Activated CD4-positive, CD25-positive, alpha-beta regulatory T cell treated with anti-CD3 and anti-CD28 coated beads, Interleukin-2, amount 50 U/mL, for 24 hours (primary cell): ENCODE measurements around the gene DPT.

ENCODE experiments used
- ATAC-seq, 2 donors: fragments of 150-1000 bp; cut with Tn5 transposase; one replicate each; pipeline ENCODE4 v1.10.0; 2021; ENCODE audit warnings: mild to moderate bottlenecking in 1 of 2, moderate library complexity in 1 of 2

DPT gene

GRCh38 chr1:168656485-168656884 lies 72.5 kb downstream of the DPT start:
- ATAC-seq, result no peak

GRCh38 chr1:168654198-168654915 lies 74.6 kb downstream of the DPT start:
- ATAC-seq, result no peak

GRCh38 chr1:168653567-168653966 lies 75.4 kb downstream of the DPT start:
- no peak for ATAC-seq

- no peak for ATAC-seq
Observed at GRCh38 chr1:168645721-168646120, 83.3 kb downstream of the DPT start.
